ENCODE results near the gene CCDC80.

The CCDC80 gene

DNA sequence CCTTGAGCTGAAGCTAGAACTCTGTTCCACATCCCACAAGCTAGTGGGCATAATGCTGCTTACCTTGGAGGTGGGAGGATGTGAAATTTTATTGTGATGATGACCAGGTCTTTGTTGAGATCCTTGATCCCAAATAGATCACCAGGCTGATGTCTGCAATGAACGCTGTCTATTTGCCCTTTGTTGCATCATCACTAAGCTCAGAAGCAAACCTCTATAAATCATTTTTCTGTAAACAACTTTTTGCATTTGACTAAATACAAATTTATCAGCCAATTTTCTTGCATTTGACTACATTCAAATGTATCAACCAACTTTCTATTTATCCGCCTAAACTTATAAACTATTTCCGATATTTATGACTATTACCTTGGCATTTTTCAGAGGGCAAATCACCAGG, 9.7 kb downstream of the CCDC80 start:
- no peak for DNase-seq

DNA sequence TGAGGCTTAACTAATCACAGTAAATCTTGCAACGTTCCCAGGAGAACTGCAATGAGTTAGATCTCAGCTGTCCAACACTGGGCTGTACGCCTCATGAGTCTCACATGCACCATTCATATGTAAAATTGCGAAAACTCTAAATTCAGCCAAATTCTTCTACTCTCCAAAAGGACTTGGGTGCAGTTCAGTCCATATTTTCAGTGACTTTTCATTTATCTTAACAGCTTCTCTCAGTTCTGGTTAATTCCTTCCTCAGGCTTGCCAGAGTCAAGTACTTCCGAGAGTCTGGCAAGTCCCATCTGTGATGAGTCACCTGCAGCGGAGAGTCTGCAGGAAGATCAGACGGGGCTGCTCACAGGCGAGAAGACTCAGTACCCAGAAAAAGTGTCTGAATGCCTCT, 11.5 kb downstream of the CCDC80 start:
- DNase-seq = peak in 1 of 5 donors; percentile 35

DNA sequence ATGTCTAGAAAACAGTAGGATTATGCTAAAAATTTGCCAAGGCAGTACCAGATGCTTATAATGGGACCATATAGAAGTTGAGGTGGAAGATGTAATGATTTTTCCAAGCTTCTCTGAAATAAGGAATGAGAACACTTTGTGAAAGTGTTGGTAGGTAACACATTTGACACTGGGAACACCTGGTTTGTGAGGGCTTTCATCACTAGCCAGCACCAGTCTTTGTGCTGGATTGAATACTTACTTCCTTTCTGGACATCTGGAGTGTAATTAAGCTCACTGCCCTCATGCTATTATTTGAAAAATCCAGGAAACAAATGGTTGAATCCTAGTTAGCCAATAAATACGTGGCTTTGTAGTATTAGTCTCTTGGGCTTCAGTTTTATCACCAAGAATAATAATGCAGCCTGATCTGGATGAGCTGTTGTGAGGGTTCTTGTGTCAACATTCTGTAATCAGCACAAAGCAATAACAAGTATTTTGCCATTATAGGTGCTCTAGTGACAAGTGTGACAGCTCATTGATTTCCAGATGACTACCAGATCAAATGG, 12.9 kb downstream of the CCDC80 start:
- no peak for DNase-seq

DNA sequence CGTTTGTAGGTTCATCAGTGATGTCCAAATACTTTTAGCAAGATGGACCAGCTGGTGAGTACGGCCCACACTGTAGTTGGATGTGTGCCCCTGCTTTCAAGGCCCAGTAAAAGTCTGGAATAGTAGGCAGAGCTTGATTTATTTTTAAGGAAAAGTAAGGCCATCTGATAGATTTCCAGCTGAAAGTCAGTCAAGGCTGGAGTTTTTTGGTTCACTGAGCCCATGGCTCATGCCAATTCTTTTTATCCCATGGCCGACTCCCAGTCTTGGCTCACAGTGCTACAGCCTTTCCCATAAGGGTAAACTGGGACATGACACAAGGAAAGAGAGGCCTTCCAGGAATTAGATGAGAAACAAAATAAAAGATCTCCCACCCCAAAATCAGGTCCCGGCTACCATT, 13.5 kb downstream of the CCDC80 start:
- no peak for DNase-seq

DNA sequence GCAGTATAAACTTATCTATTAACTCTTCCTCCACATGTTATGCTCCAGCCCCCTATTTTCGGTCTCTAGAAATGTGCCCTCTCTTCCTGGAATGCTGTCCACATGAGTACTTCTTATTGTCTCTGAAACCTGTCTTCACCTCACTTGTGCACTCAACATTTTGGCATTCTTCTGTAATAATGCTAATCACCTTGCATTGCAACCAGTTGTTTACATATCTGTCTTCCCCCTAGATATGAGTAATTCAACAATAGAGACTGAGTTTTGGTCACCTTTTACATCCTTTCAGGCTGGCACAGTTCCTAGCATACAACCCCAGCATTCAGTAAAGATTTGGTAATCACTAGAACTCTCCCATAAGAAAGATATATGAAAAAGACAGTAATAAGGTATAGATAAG, 17.2 kb downstream of the CCDC80 start:
- no peak for DNase-seq

DNA sequence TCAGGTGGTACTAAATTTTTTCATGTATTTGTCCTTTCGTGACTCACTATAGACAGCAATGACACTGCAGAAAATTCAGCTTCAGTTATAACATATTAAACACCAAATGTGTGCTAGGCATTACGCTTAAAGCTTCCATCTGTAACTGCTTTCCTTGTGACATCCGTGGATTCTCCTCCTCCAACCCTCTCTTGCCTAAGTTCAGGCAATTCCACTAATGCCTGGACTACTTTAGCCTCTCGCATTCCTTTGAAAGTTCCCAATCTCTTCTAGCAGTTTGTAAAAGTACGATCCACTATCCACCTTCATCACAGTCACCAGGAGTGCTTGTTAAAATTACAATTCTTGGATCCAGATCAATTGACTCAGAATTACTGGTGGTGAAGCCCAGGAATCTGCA, 17.7 kb downstream of the CCDC80 start:
- no peak for DNase-seq

DNA sequence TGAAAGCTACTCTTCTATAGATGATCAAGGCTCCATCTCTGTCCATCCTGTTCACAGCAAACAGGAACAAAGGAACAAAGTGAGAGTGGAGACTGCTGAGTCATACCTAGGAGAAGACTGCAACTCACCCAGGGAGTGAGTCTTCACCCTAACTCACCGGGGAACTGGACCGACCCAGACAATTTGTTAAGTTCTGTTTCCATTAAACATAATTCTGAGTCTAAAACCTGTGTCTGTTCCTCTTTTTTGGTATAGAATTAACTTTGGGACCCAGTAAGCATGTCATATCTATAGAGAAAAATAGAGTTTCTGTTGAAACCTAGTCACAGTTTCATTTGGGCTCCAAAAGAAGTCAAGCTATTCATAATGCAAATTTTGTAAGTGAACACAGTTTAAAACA, 21.6 kb downstream of the CCDC80 start:
- DNase-seq = no peak

DNA sequence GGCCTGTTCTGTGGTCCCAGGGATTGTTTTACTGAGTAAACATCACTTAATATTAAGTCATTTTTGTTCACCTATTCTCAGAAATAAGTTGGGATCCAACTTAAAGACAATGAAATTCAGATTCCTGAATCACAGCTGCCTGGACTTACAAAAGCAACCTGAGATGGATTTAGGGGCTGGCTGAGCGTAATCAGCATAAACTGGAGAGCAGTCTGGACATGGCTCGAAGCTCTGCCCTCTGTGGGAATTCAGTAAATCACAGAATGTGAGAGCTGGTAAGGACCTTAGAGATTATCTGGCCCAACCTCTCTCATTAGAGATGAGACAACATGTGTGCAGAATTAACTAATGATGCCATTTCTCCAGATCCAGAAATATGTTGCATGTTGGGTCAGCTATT, 23.7 kb downstream of the CCDC80 start:
- DNase-seq = no peak

DNA sequence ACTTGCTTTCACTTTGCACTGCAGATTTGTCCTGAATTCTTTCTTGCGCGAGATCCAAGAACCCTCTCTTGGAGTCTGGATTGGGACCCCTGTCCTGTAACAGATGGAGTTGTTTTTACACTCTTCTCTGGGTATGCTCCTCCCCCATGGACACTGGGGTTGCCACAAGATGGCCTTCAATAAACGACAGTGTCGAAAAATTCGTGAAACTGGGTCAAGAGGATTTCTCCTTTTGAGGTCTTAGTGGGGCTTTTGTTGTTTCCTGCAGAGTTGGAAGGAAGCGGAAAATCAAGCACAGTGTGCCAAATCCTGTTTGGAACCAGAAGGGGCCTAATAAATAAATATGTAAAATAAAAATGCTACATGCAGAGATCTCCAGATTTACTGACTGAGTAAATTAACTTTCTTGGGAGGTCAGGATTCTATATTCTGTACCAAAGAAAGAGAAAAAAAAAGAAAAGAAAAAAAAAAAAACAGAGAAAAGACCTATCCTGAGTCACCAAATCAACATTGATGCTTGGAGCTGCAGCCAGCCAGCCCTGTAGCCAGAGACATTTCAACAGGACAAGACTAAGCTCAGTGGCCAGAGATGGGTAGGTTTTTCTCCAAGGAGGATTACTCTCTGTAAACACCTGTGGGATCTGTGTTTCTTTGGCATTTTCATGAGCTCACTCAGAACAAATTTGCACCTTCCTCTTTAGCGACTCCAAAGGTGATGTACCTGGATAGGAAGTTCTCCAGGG, 24.8 kb downstream of the CCDC80 start:
- DNase-seq = no peak

DNA sequence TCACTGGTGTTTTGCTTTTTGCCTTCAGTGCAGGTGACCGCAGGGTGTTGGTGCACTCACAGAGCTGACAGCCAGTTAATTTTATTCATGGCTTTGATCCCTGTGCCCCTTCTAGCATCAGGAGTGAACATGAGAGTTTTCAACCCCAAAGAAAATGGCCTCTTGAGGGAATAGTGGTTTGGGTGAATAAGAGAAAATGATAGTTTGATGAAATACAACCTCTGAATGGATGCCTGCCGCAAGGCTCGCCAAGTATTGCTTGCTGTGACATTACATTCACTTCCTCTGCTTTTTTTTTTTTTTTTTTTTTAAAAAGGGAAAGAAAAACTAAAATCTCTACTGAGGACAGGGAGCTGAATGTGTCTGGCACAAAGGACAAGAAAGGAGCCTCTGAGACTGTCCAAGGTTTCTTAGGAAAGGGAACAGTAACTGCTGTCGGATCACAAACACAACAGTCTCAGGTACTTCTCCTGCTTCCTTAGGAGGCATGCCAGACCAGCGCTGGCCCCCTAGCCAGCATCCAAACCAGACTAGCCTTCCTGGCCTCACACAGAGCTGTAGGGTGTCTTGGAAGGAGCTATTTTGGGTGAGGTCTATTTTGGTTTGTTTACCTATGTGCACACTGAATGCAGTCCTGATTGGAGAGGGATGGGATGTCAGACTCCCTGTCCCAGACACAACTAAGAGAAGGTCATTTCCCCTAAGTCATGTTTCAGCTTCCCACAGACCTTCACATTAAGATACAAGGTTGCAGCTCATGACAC, 29.0 kb downstream of the CCDC80 start:
- DNase-seq = no peak

DNA sequence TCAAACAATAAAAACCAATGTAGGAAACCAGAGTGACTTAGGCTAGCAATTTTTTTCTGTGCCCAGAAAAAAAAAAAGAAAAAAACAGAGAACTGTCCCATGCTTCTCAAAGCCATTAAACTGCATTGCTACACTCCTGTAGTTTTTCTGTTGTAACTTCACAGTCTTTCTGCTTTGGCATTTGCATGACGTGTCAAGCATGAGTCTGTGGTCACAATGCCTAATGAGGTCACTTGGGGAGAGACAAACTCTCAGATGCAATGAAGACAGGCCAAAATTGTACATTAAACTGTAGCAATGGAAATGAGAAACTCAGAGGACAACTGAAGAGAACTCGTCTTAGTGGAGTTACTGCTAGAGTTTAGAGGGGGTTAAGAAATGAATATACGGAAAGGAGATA, 30.8 kb downstream of the CCDC80 start:
- DNase-seq = no peak

DNA sequence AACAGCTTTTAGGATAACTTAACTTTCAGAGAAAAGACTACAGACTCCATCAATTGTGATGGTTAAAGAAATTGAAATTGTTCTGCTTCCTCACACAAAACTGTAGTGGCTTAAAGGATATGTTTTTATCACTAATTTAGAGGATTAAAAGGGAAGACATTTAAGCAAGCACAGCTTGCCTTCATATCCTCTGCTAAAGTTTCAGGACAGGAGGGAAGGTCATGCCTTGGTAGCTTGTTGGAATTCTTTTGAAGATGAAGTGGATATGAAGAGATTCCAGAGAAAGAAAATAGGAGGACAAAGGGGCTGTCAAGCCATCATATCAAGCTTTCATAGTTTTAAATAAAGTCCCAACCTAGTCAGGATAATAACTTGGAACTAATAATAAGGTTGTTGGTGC, 33.1 kb downstream of the CCDC80 start:
- no peak for DNase-seq

DNA sequence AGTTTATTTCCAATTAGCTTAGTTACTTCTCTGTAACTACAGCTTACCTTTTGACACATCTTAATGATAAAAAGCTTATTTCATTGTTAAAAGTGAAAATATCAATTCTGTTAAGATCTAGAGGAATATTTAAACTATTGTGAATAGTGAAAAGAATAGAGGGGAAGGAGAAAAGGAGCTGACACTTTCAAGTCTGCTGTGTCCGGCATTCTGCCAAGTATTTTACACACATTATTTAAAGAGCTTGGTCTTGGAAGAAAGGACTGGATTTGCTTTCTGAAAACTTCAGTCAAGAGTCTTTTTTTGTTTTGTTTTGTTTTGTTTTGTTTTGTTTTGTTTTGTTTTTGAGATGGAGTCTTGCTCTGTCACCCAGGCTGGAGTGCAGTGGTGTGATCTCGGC, 34.8 kb downstream of the CCDC80 start:
- DNase-seq = no peak

DNA sequence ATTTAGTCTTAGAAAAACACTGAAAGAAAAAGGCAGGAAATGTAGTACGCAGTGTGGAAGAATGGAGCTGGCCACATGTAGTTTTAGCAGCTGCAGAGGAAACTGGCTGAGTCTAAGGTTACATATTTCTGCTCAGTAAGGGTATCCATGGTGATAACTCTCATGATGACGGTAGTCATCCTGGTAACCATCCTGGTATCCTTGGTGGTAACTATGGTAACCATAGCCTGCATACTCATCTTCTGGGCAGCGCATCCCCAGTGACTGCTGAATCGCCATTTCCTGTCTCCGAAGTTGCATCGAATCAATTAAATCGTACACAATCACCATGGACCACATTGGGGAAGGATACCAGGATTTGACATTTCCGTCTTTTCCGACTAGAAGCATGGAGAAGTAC, 35.7 kb downstream of the CCDC80 start:
- DNase-seq = peak in 1 of 5 donors; percentile 11

DNA sequence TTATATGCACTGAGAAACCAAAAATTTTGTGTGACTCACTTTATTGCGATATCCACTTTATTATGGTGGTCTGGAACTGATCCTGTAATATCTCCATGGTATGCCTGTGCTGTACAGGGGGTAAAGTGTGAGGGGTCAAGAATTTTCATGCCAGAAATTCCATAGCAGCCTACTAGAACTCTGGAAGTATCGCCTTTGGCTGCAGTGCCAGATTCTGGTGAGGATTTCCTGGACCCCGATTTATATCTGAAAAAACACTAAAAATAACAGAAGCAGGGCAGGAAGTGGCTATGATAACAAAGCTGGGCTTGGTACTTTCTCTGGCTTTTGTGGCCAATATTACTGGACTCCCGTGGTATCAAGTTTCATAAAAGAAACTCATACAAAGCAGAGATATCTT, 36.4 kb downstream of the CCDC80 start:
- peak in 1 of 5 donors; percentile 7 for DNase-seq

DNA sequence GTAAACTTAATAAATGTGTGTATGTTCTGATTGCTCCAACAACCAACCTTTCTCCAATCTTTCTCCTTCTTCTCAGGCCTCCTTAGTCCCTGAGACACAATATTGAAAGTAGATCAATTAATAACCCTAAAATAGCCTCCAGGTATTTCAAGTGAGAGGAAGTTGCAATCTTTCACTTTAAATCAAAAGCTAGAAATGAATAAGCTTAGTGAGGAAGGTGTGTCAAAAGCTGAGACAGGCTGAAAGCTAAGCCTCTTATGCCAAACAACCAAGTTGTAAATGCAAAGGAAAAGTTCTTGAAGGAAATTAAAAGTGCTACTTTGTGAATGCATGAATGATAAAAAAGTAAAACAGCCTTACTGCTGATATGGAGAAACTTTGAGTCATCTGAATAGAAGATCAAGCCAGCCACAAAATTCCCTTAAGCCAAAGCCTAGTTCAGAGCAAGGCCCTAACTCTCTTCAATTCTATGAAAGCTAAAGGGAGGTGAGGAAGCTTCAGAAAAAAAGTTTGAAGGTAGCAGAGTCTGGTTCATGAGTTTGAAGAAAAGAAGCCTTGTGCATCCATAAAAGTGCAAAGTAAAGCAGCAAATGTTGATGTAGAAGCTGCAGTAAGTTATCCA, 38.6 kb downstream of the CCDC80 start:
- peak in 1 of 5 donors; percentile 34 for DNase-seq

DNA sequence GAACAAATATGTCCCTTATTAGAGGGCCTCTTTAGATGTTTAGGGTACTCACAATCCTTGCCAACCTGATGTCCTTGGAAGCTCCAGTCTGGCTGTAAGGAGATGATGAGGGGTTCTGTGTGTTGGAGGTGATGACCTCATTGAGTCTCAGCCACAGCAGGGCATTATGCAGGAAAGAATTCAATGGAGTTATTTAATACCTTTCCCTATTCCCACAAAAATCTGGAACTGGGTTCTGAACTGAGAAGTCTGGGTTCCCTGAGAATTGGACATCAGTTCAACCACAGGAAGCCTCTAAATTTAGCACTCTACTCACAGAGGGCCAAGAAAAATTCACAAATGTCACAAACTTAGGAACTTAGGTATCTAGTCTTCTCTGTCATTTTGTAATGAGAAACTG, 42.2 kb downstream of the CCDC80 start:
- no peak for DNase-seq

DNA sequence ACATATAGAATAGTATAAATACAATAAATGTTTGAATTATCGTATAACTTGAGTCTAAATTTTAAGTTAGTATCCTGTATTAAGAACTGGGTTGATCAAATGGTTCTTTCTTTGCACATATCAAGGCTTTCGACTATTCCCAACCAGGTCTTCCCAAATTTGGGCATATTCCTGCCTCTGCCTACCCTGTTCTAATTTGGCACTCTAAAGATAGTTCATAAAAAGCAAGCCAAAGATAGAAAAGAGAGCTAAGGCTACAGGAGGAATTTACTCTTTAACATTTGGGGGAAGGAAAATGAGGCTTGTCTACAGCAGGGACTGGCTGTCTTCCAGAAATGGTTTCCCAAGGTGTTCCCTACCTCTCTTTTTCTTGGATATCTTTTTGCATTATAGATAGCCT, 43.0 kb downstream of the CCDC80 start:
- DNase-seq = no peak

DNA sequence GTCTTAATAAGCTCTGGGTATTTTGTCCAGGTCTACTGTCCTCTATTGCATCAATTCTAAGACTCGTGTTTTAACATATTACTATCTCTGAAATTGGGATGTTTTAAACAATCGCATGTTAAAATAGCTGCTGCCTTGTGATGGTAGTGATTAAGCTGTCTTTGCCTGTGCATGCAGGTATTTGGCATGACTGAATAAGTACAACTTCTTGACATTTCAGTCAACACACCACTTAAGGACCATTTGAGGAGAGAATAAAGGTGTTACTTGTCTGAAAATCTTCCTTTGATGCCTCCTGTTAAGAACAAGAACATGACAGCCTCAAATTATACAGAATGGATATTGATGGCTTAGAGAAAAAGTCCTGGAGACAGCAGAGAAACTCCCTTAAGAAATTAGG, 46.1 kb downstream of the CCDC80 start:
- DNase-seq = no peak

DNA sequence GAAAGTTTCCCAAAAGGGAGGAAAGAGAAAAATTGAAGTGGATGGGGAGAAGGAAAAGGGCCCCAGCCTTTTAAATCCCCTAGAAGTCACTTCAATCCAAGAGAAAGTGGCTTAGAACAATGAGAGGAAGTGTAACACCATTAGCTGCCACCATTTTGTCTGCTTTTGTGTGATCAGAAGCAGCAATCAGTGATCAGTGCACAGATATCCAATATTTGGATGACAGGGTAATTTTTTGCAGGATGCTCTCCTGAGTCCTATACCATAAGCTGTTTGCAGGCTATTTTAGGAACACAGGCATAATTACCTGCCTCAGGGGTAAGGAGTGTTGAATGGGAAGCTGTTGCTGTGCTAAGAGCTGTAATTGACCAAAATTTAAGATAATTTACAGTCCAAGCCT, 47.7 kb downstream of the CCDC80 start:
- DNase-seq = no peak

DNA sequence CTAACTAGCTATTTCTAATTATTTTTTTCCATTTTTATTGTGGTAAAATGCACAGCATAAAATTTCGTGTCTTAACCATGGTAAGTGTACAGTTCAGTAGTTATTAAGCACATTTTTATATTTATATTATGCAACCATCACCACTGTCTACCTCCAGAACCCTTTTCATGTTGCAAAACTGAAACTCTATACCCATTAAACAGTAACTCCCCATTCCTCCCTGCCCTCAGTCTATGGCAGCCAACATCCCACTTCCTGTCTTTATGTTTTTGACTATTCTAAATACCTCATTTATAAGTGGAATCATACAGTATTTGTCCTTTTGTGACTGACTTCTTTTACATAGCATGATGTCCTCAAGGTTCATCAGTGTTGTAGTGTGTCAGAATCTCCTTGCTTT, 53.6 kb downstream of the CCDC80 start:
- no peak for DNase-seq

DNA sequence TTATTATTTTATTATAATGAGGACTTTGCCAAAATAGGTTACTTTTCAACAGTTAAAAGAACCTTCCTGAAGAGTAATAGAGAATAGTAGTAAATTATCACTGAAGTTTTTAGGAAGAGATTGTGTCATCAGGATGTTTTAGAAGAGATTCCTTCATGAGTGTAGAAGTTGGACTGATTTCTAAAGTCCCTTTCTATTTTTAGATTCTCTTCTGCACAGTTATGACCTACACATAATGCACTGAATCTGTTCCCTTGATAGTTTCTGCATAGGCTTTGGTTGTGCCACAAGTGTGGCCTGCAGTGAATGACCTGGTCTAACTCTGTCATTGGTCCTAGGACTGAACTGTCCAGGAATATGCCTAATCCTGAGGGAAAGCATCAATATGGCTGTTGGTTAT, 55.2 kb downstream of the CCDC80 start:
- DNase-seq = no peak

DNA sequence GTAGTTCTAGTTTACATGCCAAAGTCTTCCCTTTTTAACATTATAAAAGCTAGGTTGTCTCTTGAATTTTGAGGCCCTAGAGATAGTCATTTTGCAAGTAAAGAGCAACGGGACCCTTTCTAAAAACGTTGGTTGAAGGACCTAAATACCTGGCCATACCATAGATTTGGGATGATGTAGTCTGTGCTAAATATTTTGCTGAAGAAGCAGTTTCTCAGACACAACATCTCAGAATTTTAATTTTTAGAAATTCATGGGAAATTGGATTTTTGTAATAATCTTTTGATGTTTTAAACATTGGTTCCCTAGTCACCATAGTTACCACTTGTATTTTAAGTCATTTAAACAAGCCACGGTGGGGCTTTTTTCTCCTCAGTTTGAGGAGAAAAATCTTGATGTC, 57.8 kb downstream of the CCDC80 start:
- DNase-seq = no peak

Measured in T-helper 1 cell (primary cell).